GM19372 (cell line): ENCODE results near the gene COLQ.
"Not testable (repeated sequence)": the region's sequence is repeated elsewhere in the genome, so short reads cannot be mapped to it uniquely, and the experiment has no call there.

Experiments used
- ATAC-seq: cut with Tn5 transposase; IDR thresholded peaks from one replicate; pipeline ENCODE4 v1.9.1; 2021; ENCODE audit warnings: mild to moderate bottlenecking, low read depth, moderate library complexity; ENCODE audit not compliant: unreplicated experiment

COLQ gene

DNA sequence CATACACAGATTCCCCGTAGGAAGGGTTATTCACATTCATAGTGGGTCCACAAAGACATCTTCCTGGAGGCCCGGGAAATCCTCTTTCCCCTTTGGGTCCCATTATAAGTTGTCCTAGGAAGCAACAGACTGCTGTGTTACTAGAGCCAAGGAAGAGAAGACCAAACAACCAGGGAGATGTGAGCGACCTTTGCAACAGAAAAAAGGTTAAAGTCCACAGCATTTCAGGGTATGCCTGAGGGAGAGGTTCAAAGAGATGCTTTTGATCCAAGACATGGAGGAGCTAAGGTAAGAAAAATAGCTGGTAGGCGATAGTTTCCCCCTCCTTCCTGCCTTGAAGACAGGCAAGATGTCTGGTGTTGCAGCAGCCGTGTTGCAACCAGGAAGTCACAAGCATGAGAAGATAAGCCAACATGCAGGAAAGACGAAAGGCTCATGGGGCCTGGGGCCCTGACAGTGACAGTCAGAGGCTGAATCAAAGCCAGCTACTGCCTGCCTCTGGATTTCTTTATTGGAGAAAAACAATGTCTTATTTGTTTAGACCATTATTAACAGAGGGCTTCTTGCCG, 63.2 kb downstream of the COLQ start:
- no peak for ATAC-seq

DNA sequence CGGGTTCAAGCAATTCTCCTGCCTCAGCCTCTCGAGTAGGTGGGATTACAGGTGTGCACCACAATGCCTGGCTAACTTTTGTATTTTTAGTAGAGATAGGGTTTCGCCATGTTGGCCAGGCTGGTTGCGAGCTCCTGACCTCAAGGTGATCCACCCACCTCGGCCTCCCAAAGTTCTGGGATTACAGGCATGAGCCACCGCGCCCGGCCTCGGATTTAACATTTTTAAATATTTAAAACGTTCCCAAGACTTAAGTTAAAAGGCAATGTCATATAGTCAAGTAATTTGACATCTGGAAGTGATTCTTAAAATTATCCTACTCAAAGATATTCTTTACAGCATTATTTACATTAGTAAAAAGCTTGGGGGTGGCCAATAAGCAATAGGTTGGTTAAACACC, 64.6 kb downstream of the COLQ start:
- ATAC-seq, result not testable (repeated sequence)

DNA sequence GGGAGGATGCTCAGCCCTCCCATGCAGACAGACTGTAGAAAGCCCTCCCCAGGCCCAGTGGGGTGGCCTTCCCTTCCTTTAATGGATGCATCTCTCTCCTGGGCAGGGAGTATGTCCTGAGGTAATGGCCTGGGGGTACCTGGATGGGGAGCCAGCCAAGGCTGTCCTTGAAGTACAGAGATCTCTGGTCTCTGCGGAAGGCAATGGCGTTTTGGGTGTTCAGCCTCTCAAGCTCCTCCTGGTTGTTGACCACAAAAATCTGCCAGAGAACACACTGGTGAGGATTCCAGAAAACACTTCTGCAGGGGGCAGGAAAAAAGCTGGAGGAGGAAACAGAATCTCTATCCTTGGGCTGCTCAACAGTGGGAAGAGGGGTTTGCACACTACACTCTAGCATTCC, 65.2 kb downstream of the COLQ start:
- ATAC-seq, result no peak

DNA sequence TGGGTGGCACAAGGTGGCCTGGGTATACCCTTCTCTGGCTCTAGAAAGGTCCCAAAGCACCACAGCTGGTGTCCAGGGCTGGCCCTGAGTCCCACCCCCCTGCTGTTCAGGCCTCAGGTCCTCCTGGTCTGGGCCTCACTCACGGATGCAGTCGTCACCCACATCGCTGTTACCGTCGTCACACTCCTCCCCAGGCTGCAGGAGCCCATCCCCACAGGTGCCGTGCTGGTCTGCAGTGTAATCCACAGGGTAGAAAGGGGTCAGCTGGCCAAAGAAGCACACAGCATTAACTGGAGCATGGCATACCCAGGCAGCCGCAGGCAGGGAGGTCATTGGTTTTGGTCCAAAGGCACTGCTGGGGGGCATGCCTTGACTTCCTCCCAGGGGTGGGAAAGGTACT, 65.8 kb downstream of the COLQ start:
- no peak for ATAC-seq

DNA sequence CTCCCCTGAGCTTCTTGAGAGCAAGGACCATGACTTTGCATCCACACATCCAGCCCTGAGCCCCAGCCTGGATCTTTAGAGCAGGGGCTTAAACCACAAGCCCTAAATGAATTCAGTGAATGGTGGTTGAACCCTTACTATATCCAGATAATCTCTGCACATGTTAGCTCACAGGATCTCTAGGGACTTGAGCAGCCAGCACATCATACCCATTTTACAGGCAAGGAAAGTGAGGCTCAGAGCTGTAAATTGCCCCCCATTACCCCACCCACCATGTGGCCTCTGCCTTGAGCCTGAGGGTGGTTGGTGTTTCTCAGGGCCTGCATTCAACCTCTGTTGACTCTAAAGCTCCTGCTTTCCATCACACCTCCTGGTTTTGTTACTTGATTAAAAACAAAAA, 66.5 kb downstream of the COLQ start:
- no peak for ATAC-seq

DNA sequence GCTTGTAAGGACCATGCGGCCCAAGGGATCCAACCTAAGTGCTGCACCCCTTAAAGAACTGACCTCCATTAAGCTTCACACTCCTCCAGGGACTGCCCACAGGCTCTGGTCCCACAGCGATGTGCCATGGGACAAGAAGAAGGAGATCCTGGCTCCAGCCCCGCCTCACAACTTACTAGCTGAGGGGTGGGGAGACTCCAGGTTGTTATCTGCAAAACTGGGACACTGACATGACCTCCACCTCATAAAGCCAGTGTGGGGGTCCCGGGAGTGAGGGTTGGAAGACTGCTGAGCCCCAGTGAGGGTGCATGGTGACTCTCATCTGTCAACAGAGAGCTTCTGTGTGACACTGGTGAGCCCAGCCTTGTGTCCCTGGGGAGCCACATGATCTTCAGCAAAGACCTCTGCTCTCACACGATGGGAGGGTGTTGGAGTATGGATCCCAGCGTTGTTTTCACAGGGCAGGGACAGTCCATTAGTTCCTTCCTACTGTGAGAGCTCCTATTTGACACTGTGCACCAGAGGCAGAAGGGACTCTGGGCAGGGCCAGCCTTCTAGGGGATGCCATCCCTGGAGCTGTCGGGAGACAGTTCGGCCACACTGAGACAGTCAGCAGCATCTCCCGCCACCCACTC, 67.4 kb downstream of the COLQ start:
- no peak for ATAC-seq

DNA sequence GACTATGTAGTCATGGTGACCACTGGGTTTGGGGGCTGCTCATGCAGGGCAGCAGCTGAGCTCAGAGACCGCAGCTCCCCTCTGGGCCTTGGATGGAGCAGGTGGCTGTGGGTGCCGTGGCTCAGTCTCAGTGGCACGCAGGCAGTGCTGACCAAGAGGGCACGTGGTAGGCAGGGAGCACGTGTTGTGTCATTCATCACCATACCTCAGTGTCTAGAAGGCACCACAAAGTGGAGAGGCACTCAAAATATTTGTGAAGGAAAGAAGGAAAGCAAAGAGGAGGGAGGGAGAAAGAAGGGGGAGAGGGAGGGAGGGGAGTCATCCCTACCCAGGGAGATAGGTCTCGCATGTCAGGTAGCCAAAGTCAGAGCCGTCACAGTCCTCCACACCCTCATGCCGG, 68.0 kb downstream of the COLQ start:
- no peak for ATAC-seq

DNA sequence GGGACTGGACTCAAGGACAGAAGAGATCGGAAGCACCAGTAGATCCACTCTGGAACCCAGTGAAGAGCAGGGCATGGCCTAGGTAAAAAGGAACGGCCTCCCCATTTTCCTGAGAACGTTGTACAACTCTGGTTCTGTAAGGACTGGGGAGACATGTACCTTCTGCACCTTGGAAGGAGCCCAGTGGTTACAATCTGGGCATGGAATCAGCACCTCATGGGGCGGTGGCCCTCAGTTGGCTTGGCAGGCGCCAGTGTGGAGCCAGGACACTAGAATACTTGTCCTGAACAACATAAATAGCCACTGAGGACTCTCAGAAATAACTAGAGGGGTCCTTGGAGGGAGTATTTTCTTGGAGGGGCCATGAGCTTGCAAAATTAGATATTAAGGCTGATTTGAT, 68.5 kb downstream of the COLQ start:
- ATAC-seq, result no peak

DNA sequence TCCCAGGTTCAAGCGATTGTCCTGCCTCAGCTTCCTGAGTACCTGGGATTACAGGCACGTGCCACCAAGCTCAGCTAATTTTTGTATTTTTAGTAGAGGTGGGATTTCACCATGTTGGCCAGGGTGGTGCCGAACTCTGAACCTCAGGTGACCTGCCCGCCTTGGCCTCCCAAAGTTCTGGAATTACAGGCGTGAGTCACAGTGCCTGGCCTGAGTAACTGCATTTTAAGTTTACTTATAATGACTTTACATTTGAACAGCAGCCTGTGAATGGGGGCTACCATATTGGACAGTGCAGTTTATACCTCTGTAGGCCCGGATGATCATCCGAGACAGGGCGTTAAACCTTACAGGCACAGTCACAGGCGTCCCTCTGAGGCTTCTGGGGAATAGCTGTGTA, 69.3 kb downstream of the COLQ start:
- no peak for ATAC-seq

DNA sequence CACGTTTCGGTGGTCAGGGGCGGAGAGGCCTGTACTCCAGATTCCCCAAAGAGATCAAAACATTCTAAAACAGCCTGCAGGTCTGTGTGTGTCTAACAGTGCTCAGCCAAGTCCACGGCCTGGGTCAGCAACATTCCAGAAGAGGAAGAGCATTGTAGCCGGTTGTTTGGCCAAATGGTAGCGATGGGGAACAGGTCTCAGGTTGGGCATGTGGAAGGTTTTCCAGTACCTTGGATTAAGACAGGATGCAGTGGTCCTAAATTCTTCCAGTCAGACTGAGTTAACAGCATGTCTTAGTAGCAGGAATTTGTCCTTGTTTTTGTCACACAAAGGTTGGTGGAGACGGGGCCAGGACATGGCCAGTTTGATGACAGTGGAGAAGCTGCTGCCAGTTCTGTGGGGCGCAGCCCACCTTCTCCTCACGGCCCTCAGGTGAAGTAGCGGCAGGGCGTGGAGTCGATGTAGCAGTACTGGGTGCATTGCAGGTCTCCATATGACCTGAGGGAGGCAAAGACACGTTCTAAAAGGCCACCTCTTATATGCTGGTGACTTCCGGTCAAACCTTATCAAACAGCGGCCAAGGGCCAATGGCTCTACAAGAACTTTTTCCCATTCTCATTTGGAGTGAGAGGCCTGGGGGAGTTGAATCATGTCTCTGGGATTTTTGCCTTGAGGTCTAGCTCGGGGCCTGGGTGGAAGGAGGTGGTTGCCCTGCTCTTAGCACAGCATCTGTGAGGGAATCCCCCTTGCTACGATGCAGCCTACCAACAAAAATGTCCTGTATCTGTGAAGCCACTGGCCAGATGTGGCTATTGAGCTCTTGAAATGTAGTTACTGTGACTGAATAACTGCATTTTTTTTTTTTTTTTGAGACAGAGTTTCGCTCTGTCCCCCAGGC, 70.0 kb downstream of the COLQ start:
- no peak for ATAC-seq

DNA sequence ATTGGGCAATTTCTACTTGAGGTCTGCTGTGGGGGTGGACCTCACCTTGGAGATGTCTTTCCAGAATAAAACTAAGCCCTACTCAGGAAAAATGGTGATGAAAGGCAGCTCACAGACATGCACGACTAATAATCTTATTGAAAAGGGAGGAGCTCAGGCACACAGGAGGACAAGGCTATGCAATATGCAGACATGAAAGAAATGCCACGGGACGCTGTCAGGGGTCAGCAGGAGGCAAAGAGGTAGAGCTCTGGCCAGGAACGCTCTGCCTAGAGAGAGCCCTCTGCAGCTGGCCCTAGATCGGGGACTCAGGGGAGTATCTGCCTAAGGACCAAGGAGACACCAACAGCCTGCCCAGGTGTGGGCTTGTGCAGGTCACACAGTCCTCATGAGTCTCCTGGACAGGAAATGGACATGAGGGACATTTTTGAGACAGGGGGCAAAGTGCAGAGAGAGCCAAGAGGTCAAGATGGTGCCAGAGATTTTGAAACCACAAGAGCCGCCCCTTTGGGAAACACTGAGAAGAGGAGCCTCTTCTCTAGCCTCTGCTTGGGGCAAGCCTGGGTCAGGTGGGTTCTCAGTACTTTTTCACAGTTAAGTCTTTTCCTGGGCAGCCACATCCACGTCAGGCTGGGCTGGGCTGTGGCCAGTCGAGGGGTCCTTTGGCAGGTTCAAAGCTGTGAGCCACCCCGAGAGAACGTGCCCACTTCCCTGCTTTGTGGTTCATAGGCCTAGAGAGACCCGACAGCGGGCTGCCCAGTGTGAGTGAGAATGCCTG, 70.9 kb downstream of the COLQ start:
- no peak for ATAC-seq

DNA sequence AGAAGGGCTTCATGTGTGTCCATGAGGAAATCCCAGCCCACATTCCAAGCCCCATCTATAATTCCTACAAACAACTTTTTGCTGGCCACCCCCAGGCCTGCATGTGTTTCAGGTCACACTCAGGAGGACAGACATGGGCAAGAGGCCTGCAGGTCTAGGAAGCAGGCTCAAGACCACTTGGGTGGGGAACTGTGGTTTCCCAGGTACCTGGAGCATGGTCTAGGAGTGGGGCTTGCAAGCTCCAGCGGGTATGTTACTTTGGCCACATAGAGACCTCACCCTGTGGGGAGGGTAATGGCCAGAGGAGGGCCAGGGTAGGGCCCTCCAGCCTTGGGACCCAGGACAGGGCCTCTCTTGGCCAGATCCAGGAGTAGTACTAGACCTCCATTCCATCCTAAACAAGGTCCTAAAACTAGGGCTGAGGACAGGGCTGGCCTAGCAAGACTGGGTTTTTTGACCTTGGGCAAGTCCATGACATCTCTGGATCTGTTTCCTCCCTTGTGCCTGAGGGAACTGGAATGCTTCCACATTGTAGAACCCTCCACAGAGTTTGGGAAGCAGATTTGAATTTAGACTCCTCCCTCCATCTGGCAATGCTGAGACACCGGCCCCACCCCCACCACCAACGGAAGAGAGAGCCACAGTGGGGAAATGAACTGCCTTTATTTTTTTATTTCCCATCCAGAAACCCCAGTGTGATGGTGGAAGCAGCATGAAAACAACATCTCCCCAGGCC, 71.8 kb downstream of the COLQ start:
- ATAC-seq, result no peak

DNA sequence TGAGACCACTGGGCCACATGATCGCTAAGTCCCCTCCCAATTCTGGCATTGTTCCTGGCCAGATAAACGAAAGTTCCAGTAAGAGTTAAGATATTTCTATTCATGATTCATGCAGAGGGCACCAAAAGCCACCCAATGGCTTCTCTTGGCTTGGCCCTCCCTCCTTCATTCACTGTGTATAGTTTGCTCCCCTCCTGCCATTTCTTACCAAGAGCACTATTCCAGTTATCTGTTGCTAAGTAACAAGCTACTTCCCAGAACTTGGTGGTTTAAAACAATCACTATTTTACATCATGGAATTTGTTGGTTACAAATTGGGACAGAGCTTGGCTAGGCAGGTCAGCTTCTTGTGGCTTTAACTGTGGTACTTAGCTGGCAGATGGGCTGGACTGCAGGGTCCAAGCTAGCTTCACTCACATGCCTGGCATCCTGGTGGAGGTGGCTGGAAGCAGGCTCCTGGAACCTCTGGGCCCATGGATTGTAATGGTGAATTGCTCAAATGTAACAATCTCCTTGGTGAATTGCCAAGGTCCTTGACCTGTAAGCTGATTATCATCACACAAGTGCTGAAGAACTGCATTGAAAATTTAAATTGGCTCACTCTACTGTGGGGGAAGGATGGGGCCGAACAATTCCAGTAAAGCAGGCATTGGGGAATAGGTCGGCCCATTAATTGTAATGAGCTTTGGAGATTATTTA, 77.5 kb downstream of the COLQ start:
- no peak for ATAC-seq

DNA sequence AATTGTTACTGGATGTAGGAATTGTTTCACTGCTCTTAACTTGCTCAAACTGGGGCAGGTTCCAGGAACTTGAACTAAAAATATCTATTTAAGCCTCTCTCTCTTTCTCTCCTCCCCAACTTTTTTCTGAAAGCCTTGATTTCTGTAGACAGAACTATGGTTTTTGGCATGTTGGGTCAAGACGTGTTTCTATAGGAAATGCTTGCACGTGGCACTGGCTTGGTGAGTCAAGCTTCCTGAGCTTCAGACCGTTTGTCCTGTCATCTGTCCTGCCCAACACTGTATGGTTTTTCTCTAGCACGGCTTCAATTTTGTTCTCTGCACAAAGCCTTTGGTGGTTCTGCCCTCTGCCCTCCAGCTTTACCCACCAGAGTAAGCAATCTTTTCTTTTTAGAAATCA, 80.6 kb downstream of the COLQ start:
- no peak for ATAC-seq

DNA sequence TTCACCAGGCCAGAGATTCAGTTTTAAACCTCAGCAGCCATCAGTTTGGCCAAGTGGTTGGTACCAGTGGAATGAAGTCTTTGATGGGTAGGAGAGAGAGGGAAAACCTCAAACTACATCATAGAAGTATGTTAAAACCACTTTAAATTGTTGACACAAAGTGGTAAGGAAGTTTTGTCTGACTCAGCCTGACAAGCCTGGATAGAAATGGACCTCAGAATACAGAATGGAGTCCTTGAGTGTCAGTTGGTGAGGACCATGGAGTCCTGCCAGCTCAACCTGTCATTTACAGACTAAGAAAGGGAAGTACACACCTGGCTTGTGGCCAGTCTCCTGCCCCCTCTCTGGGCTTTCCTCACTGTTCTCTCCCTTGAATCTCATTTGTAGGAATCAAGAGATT, 82.0 kb downstream of the COLQ start:
- no peak for ATAC-seq

DNA sequence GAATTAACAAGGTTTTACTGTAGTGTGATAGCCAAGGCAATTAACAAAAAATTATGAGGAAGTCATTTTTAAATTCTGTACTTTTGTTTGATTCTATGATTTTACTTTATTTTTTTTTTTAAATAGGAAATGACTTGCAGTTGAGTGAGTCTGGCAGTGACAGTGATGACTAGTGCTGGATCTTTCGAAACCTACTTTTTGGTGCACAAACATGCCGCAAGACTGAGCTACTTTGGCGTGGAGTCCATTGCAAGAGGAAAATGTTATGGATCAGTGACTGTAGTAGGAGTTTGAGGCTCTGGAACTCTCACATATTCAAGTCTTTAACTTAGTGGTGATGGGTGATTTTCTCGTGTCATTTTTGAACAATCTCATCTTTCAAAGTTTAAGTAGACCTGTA, 82.5 kb downstream of the COLQ start:
- no peak for ATAC-seq

DNA sequence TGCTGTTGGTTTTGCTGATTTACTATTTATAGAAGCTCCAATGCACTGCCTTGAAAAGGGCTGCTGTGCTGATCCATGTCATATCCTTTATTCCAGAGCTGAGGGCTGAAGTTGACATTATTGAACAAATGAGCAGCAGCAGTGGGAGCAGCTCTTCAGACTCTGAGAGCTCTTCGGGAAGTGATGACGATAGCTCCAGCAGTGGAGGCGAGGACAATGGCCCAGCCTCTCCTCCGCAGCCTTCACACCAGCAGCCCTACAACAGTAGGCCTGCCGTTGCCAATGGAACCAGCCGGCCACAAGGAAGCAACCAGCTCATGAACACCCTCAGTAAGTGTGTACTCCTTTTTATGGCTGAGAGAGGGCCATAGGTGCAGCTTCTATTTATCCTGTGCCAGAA, 85.3 kb downstream of the COLQ start:
- no peak for ATAC-seq

DNA sequence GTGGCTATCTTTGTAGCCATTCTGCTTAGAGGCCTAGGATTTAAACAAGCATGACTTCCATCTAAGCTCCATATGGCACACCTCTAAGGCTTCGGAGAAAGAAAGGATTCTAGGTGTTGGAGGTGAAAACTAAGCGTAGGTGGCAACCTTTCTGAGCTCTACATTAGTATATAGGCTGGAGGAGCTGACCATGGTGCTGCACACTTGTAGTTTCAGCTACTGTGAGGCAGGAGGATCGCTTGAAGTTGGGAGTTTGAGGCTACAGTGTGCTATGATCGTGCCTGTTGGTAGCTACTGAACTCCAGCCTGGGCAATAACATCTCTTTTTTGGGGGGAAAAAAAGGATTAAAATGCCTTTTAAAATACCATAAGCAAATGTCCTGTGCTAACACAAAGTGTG, 86.8 kb downstream of the COLQ start:
- ATAC-seq, result no peak

DNA sequence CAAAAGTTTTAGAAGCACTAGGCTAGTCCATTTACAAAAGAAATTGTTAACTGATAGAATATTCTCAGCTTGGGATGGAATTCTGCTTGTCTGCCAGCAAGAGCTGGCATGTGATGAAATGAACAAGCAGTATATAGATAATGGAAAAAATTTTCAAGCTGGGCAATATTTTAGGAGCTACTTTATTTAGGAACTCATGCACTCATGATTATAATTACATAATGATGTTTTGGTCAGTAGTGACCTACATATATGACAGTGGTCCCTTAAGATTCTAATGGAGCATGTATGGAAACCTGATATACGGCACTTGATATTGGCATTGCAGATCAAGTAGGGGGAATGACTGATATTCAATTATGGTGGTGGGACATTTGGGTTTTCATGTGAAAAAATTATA, 88.0 kb downstream of the COLQ start:
- ATAC-seq, result no peak
